Measurements from ENCODE around the gene MVB12B. TPM values are rescaled to one million over a fixed set of nuclear protein-coding genes. Genes with fewer than 3 reads are reported as not detected.

Gene MVB12B
- total RNA-seq, 1 donor from 2014 or later: 8.8 TPM

GRCh38 chr9:126378761-126379160 lies 52.1 kb downstream of the MVB12B start:
- ATAC-seq: no peak

DNA sequence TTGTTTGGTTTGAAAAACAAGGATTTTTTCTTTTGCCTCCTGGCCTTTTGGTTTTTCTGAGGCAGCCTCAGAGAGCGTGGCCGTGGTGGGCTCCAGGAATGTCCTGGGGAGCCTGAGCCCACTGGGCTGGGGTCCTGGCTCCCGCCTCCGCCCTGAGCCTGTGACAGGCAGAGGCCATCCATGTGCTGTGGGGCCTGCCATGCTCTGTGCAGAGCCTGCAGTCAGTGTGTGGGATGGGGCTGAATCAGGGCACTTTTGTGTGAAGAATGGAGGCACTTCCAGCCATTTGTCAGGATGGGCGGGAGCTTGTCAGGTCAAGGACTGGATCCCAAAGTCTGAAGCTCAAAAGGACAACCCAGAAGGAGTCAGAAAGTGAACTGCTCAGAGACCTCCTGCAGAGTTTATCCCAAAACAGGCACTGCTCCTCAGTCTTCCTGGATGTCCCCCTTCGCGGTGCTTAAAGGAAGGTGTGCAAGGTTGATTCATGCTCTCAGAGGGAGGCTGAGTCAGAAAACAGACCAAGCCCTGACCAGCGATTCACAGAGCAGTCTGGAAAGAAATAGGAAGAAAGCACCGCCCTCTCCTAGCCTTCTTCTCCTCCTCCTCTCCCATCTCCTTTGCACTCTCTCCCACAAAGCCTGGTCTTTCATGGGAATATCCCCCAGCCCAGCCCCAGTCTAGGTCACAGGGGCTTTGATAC lies 53.2 kb downstream of the MVB12B start:
- ATAC-seq (no peak), DNase-seq (ENCODE audit: low spot score) (peak; percentile 35)

More at GRCh38 chr9:126378761-126379160, 52.1 kb downstream of the MVB12B start:
- DNase-seq (ENCODE audit: low spot score): no peak

GRCh38 chr9:126380447-126380846 lies 53.8 kb downstream of the MVB12B start:
- ATAC-seq (no peak), DNase-seq (ENCODE audit: low spot score) (peak; percentile 30)

- peak; percentile 26 for DNase-seq (ENCODE audit: low spot score)
- ATAC-seq: no peak
Observed at GRCh38 chr9:126381195-126381594, 54.6 kb downstream of the MVB12B start.

DNA sequence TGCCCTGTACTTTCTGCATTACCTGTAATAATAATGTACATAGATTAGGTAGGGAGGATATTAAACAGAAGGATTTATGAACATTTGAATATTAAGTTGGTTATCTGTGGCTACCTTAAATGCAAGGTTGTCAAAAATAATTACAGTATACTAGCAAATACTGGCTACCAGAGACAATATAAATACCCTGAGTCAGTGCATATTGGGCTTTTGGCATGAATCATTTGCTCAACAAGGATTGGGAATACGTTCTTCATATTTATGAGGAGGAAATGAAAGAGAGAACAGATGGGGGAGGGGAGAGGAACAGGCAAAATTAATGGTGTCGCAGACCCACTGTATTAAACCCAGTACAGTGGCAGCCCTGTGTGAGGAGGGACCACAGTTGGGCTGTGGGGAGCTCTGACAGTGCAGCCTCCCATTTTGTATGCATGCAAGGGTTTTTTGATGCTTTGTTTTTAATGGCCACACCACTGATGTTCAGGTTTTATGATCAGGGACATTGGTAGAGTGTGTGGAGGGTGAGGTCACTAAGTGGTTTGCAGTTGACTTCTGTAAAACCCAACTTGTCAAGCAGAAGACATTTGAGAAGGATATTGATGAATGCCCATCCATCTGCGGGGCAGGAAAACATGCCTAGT lies 56.9 kb downstream of the MVB12B start:
- DNase-seq (ENCODE audit: low spot score): peak; percentile 21
- no peak for ATAC-seq

GRCh38 chr9:126384926-126385325 lies 58.3 kb downstream of the MVB12B start:
- no peak for ATAC-seq

GRCh38 chr9:126386088-126386487 lies 59.5 kb downstream of the MVB12B start:
- DNase-seq (ENCODE audit: low spot score): peak; percentile 18
- ATAC-seq: peak; percentile 73

More at GRCh38 chr9:126384926-126385325, 58.3 kb downstream of the MVB12B start:
- peak; percentile 27 for DNase-seq (ENCODE audit: low spot score)

GRCh38 chr9:126386776-126387175 lies 60.1 kb downstream of the MVB12B start:
- ATAC-seq (no peak), DNase-seq (ENCODE audit: low spot score) (no peak)

- ATAC-seq: no peak
- no peak for DNase-seq (ENCODE audit: low spot score)
Observed at GRCh38 chr9:126388964-126389708, 62.5 kb downstream of the MVB12B start.

- no peak for DNase-seq (ENCODE audit: low spot score)
- no peak for ATAC-seq
Observed at GRCh38 chr9:126389992-126390391, 63.4 kb downstream of the MVB12B start.

DNA sequence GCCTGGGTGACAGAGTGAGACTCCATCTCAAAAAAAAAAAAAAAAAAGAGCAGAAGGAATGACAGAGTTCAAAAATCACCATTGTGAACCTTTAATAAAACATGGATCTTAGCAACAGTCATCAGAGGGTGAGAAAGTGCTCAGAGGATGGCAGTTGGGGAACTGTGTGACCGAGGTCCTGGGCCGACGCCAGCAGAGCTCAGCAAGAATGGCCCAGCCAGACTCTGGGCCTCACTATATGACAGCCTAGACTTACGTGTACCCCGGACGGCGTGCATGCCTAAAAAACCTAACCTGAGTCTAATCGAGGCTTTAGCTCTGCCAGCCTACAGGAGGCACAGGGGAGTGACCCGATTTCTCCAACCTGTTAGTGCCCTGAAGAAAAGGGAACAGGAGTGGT lies 64.3 kb downstream of the MVB12B start:
- DNase-seq (ENCODE audit: low spot score) (no peak), ATAC-seq (no peak)

- ATAC-seq (peak; percentile 36), DNase-seq (ENCODE audit: low spot score) (no peak)
Observed at GRCh38 chr9:126391713-126392661, 65.4 kb downstream of the MVB12B start.

DNA sequence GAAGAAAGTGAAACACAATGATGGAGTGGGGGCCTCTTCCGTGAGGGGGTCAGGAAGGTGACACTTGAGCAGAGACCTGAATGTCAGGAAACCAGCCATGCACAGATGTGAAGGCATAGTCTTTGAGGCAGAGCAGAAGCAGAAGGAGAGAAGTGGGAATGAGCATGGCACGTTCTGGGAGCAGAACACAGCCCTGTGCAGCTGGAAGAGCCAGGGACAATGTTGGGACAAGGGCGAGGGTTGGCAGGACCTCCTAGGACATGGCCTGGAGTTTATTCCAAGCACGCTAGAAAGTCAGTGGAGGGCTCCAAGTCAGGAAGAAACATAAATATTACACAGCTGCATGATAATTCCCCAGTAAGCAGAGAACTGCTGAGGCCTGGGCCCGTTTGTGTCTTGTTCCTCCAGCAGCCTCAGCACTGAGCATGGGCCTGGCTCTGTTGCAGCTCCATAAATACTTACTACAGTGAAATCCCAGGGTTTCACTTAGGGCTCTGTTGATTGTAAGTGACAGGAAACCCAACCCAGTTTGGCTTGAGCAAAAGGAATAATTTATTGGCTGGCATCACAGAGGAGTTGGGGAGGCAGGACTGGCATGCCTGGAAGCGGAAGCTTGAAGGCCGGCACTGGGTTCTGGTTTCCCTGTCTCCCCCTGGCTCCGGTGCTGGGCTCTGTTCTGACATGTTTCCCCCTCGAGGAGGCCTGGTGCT lies 66.2 kb downstream of the MVB12B start:
- ATAC-seq (peak; percentile 16), DNase-seq (ENCODE audit: low spot score) (no peak)

- ATAC-seq (peak; percentile 6), DNase-seq (ENCODE audit: low spot score) (no peak)
Observed at GRCh38 chr9:126393876-126394275, 67.2 kb downstream of the MVB12B start.

GRCh38 chr9:126394802-126395201 lies 68.2 kb downstream of the MVB12B start:
- ATAC-seq: no peak

DNA sequence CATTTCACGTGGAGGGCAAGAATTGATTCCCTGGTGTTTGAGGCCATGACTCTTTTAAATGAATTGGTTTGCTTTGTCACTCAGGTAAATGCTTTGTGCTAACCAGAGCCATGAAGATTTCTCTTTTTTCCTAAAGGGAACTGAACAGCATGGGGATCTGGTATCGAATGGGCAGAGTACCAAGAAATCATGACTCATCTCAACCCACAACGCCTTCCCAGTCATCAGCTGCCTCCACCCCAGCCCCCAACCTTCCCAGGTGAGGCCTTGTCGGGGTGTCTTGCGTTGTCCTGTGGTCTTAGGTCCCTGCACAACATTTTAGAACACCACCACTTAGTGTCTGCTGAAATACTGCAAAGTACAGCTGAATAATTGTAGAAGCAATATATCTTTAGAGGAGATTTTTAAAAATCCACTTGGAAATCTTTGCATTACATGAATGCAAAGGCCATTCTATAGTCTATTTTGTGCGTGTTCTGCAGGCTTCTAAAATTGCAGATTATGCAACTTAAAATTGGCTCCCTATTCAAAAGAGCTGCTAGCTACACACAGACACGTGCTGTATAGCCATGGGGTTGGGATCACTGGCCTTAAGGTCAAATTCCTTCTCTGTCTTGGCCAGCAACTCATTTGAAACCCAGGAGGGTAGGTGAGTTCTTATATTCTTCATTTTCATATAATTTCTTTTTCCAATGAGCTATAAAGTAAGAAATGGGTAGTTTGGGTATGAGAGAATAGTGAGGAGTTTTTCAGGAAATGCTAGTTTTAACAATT lies 69.0 kb downstream of the MVB12B start:
- ATAC-seq (peak; percentile 65), DNase-seq (ENCODE audit: low spot score) (peak; percentile 70)

More at GRCh38 chr9:126394802-126395201, 68.2 kb downstream of the MVB12B start:
- no peak for DNase-seq (ENCODE audit: low spot score)

DNA sequence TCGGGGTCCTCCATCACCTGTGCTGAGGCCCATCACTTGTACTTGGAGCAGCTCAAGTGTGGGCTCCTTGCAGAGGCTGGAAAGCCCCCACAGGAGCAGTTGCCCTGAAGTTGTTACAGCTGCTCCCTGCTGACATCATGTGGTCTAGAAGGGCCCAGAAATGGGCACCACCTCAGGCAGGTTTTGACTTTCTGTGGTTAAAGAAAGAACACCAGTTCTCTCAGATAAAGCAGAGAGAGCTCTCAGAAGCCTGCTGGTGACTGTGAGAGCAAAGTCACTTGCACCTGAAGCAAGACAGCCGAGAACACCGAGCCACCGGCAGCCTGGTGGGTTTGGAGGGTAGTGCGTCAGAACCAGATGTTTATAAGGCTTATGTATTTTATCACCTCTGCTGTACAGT lies 70.4 kb downstream of the MVB12B start:
- no peak for ATAC-seq

DNA sequence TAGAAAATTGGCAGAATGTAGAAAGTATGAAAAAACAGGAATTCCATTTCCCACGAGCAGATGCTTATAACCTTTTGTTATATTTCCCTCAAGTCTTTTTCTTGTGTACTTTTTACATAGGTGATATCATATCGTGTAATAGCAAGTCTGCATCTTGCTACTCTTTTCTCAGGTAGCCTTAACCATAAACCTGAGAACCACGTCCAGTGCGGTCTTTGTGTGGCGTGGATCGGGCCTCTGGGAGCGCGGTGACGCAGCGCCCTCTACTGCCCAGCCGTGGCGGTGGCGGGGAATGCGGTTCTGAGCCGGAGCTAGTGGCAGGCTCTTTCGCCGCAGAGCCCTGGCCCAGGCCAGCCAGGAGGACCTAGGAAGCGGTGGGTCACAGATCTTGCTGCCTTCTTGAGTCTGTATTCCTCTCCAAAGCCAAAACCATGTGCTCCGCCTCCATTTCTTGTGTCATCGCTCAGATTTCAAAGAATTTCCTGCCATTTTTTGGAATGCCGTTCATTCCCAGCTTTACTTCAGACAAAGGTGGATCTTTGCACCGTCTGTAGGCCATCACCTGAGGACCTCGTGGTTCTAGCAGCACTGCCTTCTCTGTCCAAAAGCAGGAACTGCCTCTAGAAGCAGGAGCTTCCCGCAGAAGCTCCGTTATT lies 71.9 kb downstream of the MVB12B start:
- DNase-seq (ENCODE audit: low spot score) (peak; percentile 80), ATAC-seq (peak; percentile 89)

More for the DNA sequence above, 70.4 kb downstream of the MVB12B start:
- no peak for DNase-seq (ENCODE audit: low spot score)

GRCh38 chr9:126399251-126399650 lies 72.6 kb downstream of the MVB12B start:
- ATAC-seq: no peak

More at GRCh38 chr9:126399251-126399650, 72.6 kb downstream of the MVB12B start:
- no peak for DNase-seq (ENCODE audit: low spot score)
